PC-9 (cell line): ENCODE data around the gene SPHK2. TPM values are rescaled to one million over a fixed set of nuclear protein-coding genes. Genes with fewer than 3 reads are reported as not detected.

ENCODE experiments used
- BruUV-seq: library from RNA; stranded (reverse); fragments of 400-500 nt; replicated peaks from 2 replicates; lab custom pipeline; 2021; lab: Mats Ljungman, UMichigan
- CTCF ChIA-PET: fragments of 300-600 bp; sonication (Branson Sonifier 250); formaldehyde crosslinking; loops from one replicate; lab custom pipeline; 2022; ENCODE audit warnings: antibody characterized with exemption; lab: Charles Lee
- POLR2A ChIA-PET: fragments of 300-600 bp; sonication (Branson Sonifier 250); formaldehyde crosslinking; loops from one replicate; lab custom pipeline; 2022; ENCODE audit warnings: antibody characterized with exemption; ENCODE audit not compliant: unreplicated experiment; lab: Charles Lee
- DNase-seq, 2 experiments: peaks; one replicate each; pipeline versions ENCODE4 v3.0.0 to v3.0.0-alpha.2; 2015 to 2022; ENCODE audit warnings: mixed read lengths in 1 of 2
- H2AFZ ChIP-seq: fragments of 200-600 bp; sonication (generic); 2 replicates; pipeline ENCODE4 v1.8.1; 2017; ENCODE audit warnings: antibody characterized with exemption
- H3F3A ChIP-seq: fragments of 200-600 bp; sonication (generic); 2 replicates; pipeline ENCODE4 v1.8.1; 2017; ENCODE audit warnings: antibody characterized with exemption, mild to moderate bottlenecking, low read depth; ENCODE audit not compliant: insufficient read depth
- H3K27ac ChIP-seq: fragments of 200-600 bp; sonication (generic); 2 replicates; pipeline ENCODE4 v1.6.1; 2016; ENCODE audit warnings: mixed run types
- H3K27me3 ChIP-seq: fragments of 200-600 bp; sonication (generic); 2 replicates; pipeline ENCODE4 v1.6.1; 2016; ENCODE audit warnings: low read depth, mixed run types; ENCODE audit not compliant: insufficient read depth
- H3K36me3 ChIP-seq: fragments of 200-600 bp; sonication (generic); 2 replicates; pipeline ENCODE4 v1.6.1; 2016; ENCODE audit warnings: low read depth, mixed run types
- H3K4me1 ChIP-seq: fragments of 200-600 bp; sonication (generic); replicated peaks from 2 replicates; pipeline ENCODE4 v1.6.1; 2016; ENCODE audit warnings: mixed run types; ENCODE audit not compliant: insufficient read depth
- H3K4me2 ChIP-seq: fragments of 200-600 bp; sonication (generic); 2 replicates; pipeline ENCODE4 v1.6.1; 2017; ENCODE audit warnings: mixed run types
- H3K4me3 ChIP-seq: fragments of 200-600 bp; sonication (generic); 2 replicates; pipeline ENCODE4 v1.6.1; 2016; ENCODE audit warnings: mixed run types
- H3K79me2 ChIP-seq: fragments of 200-600 bp; sonication (generic); 2 replicates; pipeline ENCODE4 v1.6.1; 2017; ENCODE audit warnings: low read depth, mixed run types
- H3K9me2 ChIP-seq: fragments of 200-600 bp; sonication (generic); 2 replicates; pipeline ENCODE4 v1.8.1; 2017; ENCODE audit warnings: mild to moderate bottlenecking; ENCODE audit not compliant: insufficient read depth
- H3K9me3 ChIP-seq: fragments of 200-600 bp; sonication (generic); 2 replicates; pipeline ENCODE4 v1.8.1; 2016; ENCODE audit warnings: low read depth; ENCODE audit not compliant: insufficient read depth
- H4K20me1 ChIP-seq: fragments of 200-600 bp; sonication (generic); 2 replicates; pipeline ENCODE4 v1.8.1; 2017; ENCODE audit not compliant: insufficient read depth
- CTCF ChIP-seq: fragments of 200-600 bp; sonication (generic); conservative IDR thresholded peaks from 2 replicates; pipeline ENCODE4 v1.6.1; 2017; ENCODE audit warnings: mixed run types, antibody characterized with exemption, mild to moderate bottlenecking, moderate library complexity
- EZH2 ChIP-seq: fragments of 200-600 bp; sonication (generic); IDR thresholded peaks from 2 replicates; pipeline ENCODE4 v1.8.0; 2017; ENCODE audit warnings: antibody characterized with exemption, low read depth
- intact Hi-C: fragments of 100-400 bp; cut with micrococcal nuclease; formaldehyde crosslinking; loops from one replicate; pipeline ENCODE4 v1.10.0; 2022; ENCODE audit not compliant: unreplicated experiment
- total RNA-seq: library from RNA; stranded (reverse); gene quantifications from 2 replicates; pipeline ENCODE4 v1.2.3, GENCODE V29; 2021

The SPHK2 gene
- total RNA-seq, 1 experiment from 2014 or later, result 18.4 TPM

- Histone ChIP-seq H2AFZ (no peak overlapping the region), H3K9me2 (no peaks in the 10 kb centered on the region), H3K27ac (no peak overlapping the region), H3K4me3 (no peak overlapping the region), H3K27me3 (no peaks in the 10 kb centered on the region), H3K4me2 (no peak overlapping the region), H3K9me3 (no peaks in the 10 kb centered on the region), H3K36me3 (no peaks in the 10 kb centered on the region), H3K4me1 (no peaks in the 10 kb centered on the region), H3F3A (no peaks in the 10 kb centered on the region; the same call in 1 of the 2 replicates), H4K20me1 (no peaks in the 10 kb centered on the region), H3K79me2 (no peaks in the 10 kb centered on the region)
- no TSS peak for BruUV-seq
- intact Hi-C loops, result no loop called here
- POLR2A ChIA-PET, result no interaction called here
- CTCF ChIA-PET, result interaction anchor here (0.6 kb wide), 1 partner anchor 32 kb away, joined by 3 read pairs; the partner anchor contains the start of gene FUT2
- DNase-seq, result no peak
- TF ChIP-seq EZH2, result no peak
- TF ChIP-seq CTCF, result no peak
Measured at GRCh38 chr19:48663667-48664066, 44.4 kb downstream of the SPHK2 start.

GRCh38 chr19:48664476-48664875 lies 45.2 kb downstream of the SPHK2 start:
- POLR2A ChIA-PET, result no interaction called here
- intact Hi-C loops, result no loop called here

GRCh38 chr19:48665786-48666185 lies 46.5 kb downstream of the SPHK2 start:
- H3K4me3 ChIP-seq, result no peak overlapping the region
- BruUV-seq, result no TSS peak
- no peaks in the 10 kb centered on the region for H3F3A ChIP-seq
- no peaks in the 10 kb centered on the region for H3K9me3 ChIP-seq
- H3K27me3 ChIP-seq, result no peaks in the 10 kb centered on the region
- CTCF ChIA-PET, result interaction anchor here (0.6 kb wide), 1 partner anchor 176 kb away, joined by 3 read pairs; no protein-coding TSS in a partner anchor
- TF ChIP-seq EZH2 (no peak), CTCF (no peak)
- no peak overlapping the region for H3K27ac ChIP-seq
- H4K20me1 ChIP-seq, result no peaks in the 10 kb centered on the region
- H2AFZ ChIP-seq, result no peak overlapping the region
- H3K4me1 ChIP-seq, result no peaks in the 10 kb centered on the region
- no peaks in the 10 kb centered on the region for H3K9me2 ChIP-seq
- H3K79me2 ChIP-seq, result no peaks in the 10 kb centered on the region
- H3K36me3 ChIP-seq, result no peaks in the 10 kb centered on the region
- DNase-seq, result no peak
- intact Hi-C loops, result no loop called here
- POLR2A ChIA-PET, result interaction anchor here (0.6 to 0.7 kb wide), 3 partner anchors 30 to 803 kb away, joined by 3 to 7 read pairs (median 7); partner anchors contain the start of gene FUT2
- no peak overlapping the region for H3K4me2 ChIP-seq

More at GRCh38 chr19:48664476-48664875, 45.2 kb downstream of the SPHK2 start:
- Histone ChIP-seq H3K79me2 (no peaks in the 10 kb centered on the region), H3K9me2 (no peaks in the 10 kb centered on the region), H3K27me3 (no peaks in the 10 kb centered on the region), H3K4me2 (no peak overlapping the region), H3K4me3 (no peak overlapping the region), H3K27ac (no peak overlapping the region), H3K36me3 (no peaks in the 10 kb centered on the region), H2AFZ (no peak overlapping the region), H3K4me1 (no peaks in the 10 kb centered on the region), H3K9me3 (no peaks in the 10 kb centered on the region), H3F3A (no peaks in the 10 kb centered on the region), H4K20me1 (no peaks in the 10 kb centered on the region)
- BruUV-seq, result no TSS peak
- no peak for DNase-seq
- CTCF ChIA-PET, result no interaction called here
- TF ChIP-seq CTCF, result no peak
- TF ChIP-seq EZH2, result no peak
